A673 (cell line): ENCODE measurements around the gene MTR. TPM values are rescaled to one million over a fixed set of nuclear protein-coding genes. Genes with fewer than 3 reads are reported as not detected.

ENCODE experiments used
- BruUV-seq: library from RNA; stranded (reverse); fragments of 400-500 nt; replicated peaks from 2 replicates; lab custom pipeline; 2021; lab: Mats Ljungman, UMichigan
- CTCF ChIA-PET: fragments of 300-600 bp; sonication (Branson Sonifier 250); formaldehyde crosslinking; loops from one replicate; lab custom pipeline; 2022; ENCODE audit warnings: antibody characterized with exemption; lab: Charles Lee
- POLR2A ChIA-PET: fragments of 300-600 bp; sonication (Branson Sonifier 250); formaldehyde crosslinking; loops from one replicate; lab custom pipeline; 2022; ENCODE audit warnings: antibody characterized with exemption; ENCODE audit not compliant: low non-redundant PET; lab: Charles Lee
- DNase-seq: peaks from one replicate; pipeline ENCODE4 v3.0.0-alpha.2; 2015; ENCODE audit warnings: low spot score
- H3K27ac ChIP-seq: fragments of 200-600 bp; sonication (generic); 2 replicates; pipeline ENCODE4 v1.5.1; 2016; ENCODE audit warnings: mixed run types, low read depth, mild to moderate bottlenecking, mixed read lengths, antibody characterized with exemption, low read length; ENCODE audit not compliant: poor library complexity, severe bottlenecking
- H3K27me3 ChIP-seq: fragments of 200-600 bp; sonication (generic); replicated peaks from 2 replicates; pipeline ENCODE4 v1.6.1; 2017; ENCODE audit warnings: mixed run types, low read depth, mild to moderate bottlenecking, mixed read lengths, antibody characterized with exemption, low read length; ENCODE audit not compliant: insufficient read depth, poor library complexity
- H3K36me3 ChIP-seq: fragments of 200-600 bp; sonication (generic); 2 replicates; pipeline ENCODE4 v1.6.1; 2016; ENCODE audit warnings: mixed run types, mild to moderate bottlenecking, mixed read lengths, antibody characterized with exemption, low read length; ENCODE audit not compliant: insufficient read depth, poor library complexity, severe bottlenecking
- H3K4me1 ChIP-seq: fragments of 200-600 bp; sonication (generic); 2 replicates; pipeline ENCODE4 v1.6.1; 2017; ENCODE audit warnings: mixed run types, mild to moderate bottlenecking, mixed read lengths, antibody characterized with exemption, low read length; ENCODE audit not compliant: insufficient read depth, poor library complexity, severe bottlenecking
- H3K4me3 ChIP-seq: fragments of 200-600 bp; sonication (generic); 2 replicates; pipeline ENCODE4 v1.5.1; 2016; ENCODE audit warnings: low read depth, mixed run types, mild to moderate bottlenecking, mixed read lengths, low read length; ENCODE audit not compliant: poor library complexity, severe bottlenecking
- H3K9me3 ChIP-seq: fragments of 200-600 bp; sonication (generic); 2 replicates; pipeline ENCODE4 v1.6.1; 2016; ENCODE audit warnings: mixed run types, low read depth, mild to moderate bottlenecking, mixed read lengths, antibody characterized with exemption, low read length; ENCODE audit not compliant: poor library complexity, severe bottlenecking
- CTCF ChIP-seq: fragments of 300-800, 200-600 bp; sonication (generic); conservative IDR thresholded peaks from 2 replicates; pipeline ENCODE4 v1.5.1; 2017; ENCODE audit warnings: low read depth, mild to moderate bottlenecking, antibody characterized with exemption, low read length, moderate library complexity, mixed read lengths
- EZH2 ChIP-seq: fragments of 200-600 bp; sonication (generic); IDR thresholded peaks from 2 replicates; pipeline ENCODE4 v1.6.1; 2017; ENCODE audit warnings: borderline replicate concordance, low read depth, mild to moderate bottlenecking, mixed read lengths, antibody characterized with exemption, low read length; ENCODE audit not compliant: poor library complexity, severe bottlenecking
- intact Hi-C: fragments of 100-400 bp; cut with micrococcal nuclease; formaldehyde crosslinking; loops from one replicate; pipeline ENCODE4 v1.10.0; 2022; ENCODE audit not compliant: unreplicated experiment
- total RNA-seq: library from RNA; stranded (reverse); gene quantifications from 2 replicates; pipeline ENCODE4 v1.2.3, GENCODE V29; 2021

The MTR gene
- total RNA-seq, 1 experiment from 2014 or later, result 36.0 TPM

- Histone ChIP-seq H3K4me3 (no peak overlapping the region), H3K4me1 (no peaks in the 10 kb centered on the region), H3K27ac (no peak overlapping the region), H3K27me3 (no peaks in the 10 kb centered on the region), H3K36me3 (peaks cover 10% of the 10 kb centered on the region), H3K9me3 (no peaks in the 10 kb centered on the region)
- TF ChIP-seq CTCF (no peak), EZH2 (no peak)
- intact Hi-C loops, result no loop called here
- POLR2A ChIA-PET, result no interaction called here
- DNase-seq, result no peak
- BruUV-seq, result no TSS peak
- CTCF ChIA-PET, result no interaction called here
Measured at GRCh38 chr1:236837115-236837514, 42.0 kb downstream of the MTR start.

- Histone ChIP-seq H3K36me3 (peaks cover 10% of the 10 kb centered on the region), H3K4me1 (no peaks in the 10 kb centered on the region), H3K27ac (no peak overlapping the region), H3K9me3 (no peaks in the 10 kb centered on the region), H3K27me3 (no peaks in the 10 kb centered on the region), H3K4me3 (no peak overlapping the region)
- DNase-seq, result no peak
- ChIA-PET POLR2A (no interaction called here), CTCF (no interaction called here)
- TF ChIP-seq CTCF, result no peak
- no peak for TF ChIP-seq EZH2
- no TSS peak for BruUV-seq
- intact Hi-C loops, result no loop called here
Measured at GRCh38 chr1:236837897-236838296, 42.8 kb downstream of the MTR start.

DNA sequence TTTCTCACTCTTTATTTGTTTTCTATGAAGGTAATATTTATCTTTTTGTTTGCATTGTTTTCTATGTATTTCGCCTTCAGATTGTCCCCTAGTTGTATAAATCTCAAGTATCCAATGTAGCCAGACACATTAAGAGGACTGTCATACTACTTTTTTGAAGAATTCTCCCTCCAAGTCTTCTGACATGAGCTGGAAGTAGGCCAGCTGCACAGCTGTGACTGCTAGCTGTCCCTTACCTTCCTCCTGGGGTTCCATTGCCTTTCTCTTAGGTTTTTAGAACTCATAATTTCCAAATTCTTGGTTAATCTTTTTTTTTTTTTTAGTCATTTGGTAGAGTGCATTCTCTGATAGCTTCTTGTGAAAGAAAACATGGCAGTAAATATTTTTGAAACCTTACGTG lies 46.2 kb downstream of the MTR start:
- peaks cover 10% of the 10 kb centered on the region for H3K36me3 ChIP-seq
- CTCF ChIA-PET, result interaction anchor here (0.6 kb wide), 1 partner anchor 82 kb away, joined by 7 read pairs; no protein-coding TSS in a partner anchor

More for the DNA sequence above, 46.2 kb downstream of the MTR start:
- Histone ChIP-seq H3K27me3 (no peaks in the 10 kb centered on the region), H3K27ac (no peak overlapping the region), H3K4me3 (no peak overlapping the region), H3K9me3 (no peaks in the 10 kb centered on the region), H3K4me1 (no peaks in the 10 kb centered on the region)
- no TSS peak for BruUV-seq
- TF ChIP-seq CTCF (no peak), EZH2 (no peak)
- intact Hi-C loops, result no loop called here
- DNase-seq, result no peak
- POLR2A ChIA-PET, result no interaction called here
